Transverse colon (tissue), 4 donors: ENCODE measurements around the gene TMEM50B. TPM values are rescaled to one million over a fixed set of nuclear protein-coding genes. Genes with fewer than 3 reads are reported as not detected.
"Not testable (repeated sequence)": the region's sequence is repeated elsewhere in the genome, so short reads cannot be mapped to it uniquely, and the experiment has no call there.

ENCODE experiments used
- DNase-seq: peaks from one replicate; pipeline ENCODE4 v3.0.0-alpha.2; 2019
- H3K27ac ChIP-seq, 4 donors: fragments of 200-600 bp; sonication (generic); 2 replicates each; pipeline ENCODE4 v1.5.1; 2016 to 2018; ENCODE audit warnings: inconsistent platforms in 4 of 4
- H3K27me3 ChIP-seq: fragments of 200-600 bp; sonication (generic); 2 replicates; pipeline ENCODE4 v1.5.1; 2017; ENCODE audit warnings: inconsistent platforms
- H3K36me3 ChIP-seq, 4 donors: fragments of 200-600 bp; sonication (generic); 2 replicates each; pipeline ENCODE4 v1.5.1; 2017 to 2019; ENCODE audit warnings: inconsistent platforms in 4 of 4
- H3K4me1 ChIP-seq, 4 donors: fragments of 200-600 bp; sonication (generic); 2 replicates each; pipeline ENCODE4 v1.5.1; 2017 to 2020; ENCODE audit warnings: inconsistent platforms in 4 of 4
- H3K4me3 ChIP-seq, 4 donors: fragments of 200-600 bp; sonication (generic); 1 replicate in 1 of 4; 2 replicates in 3 of 4; pipeline versions ENCODE4 v1.5.1 to v1.6.1; 2017 to 2019; ENCODE audit warnings: inconsistent platforms in 4 of 4
- H3K9me3 ChIP-seq, 2 donors: fragments of 200-600 bp; sonication (generic); 2 replicates each; pipeline ENCODE4 v1.5.1; 2017 to 2019; ENCODE audit warnings: inconsistent platforms in 2 of 2
- CTCF ChIP-seq, 5 experiments: fragments of 200-600 bp in 3 of 5; fragments of 450-650 bp in 2 of 5; sonication (generic) in 3 of 5; IDR thresholded peaks; 1 replicate in 2 of 5; 2 replicates in 3 of 5; pipeline ENCODE4 v1.5.1; 2016 to 2017; ENCODE audit warnings: antibody characterized with exemption in 5 of 5, inconsistent platforms in 3 of 5, mild to moderate bottlenecking in 2 of 5, moderate library complexity in 1 of 5
- EP300 ChIP-seq: sonication (generic); formaldehyde crosslinking; IDR thresholded peaks from one replicate; pipeline ENCODE4 v1.6.1; 2017; ENCODE audit warnings: antibody characterized with exemption, low read depth
- POLR2A ChIP-seq: fragments of 450-650 bp; IDR thresholded peaks from one replicate; pipeline ENCODE4 v1.6.1; 2016; ENCODE audit warnings: antibody characterized with exemption, mild to moderate bottlenecking, moderate library complexity
- POLR2AphosphoS5 ChIP-seq, 3 donors: sonication (generic); formaldehyde crosslinking; IDR thresholded peaks; one replicate each; pipeline ENCODE4 v1.6.1; 2016; ENCODE audit warnings: antibody characterized with exemption in 3 of 3
- WGBS, 2 donors: methylation state at CpG; one replicate each; pipeline ENCODE4 v1.1.5; 2018; ENCODE audit warnings: low coverage in 1 of 2; 5-methylcytosine and 5-hydroxymethylcytosine counted together
- in situ Hi-C, 4 donors: fragments of 200-750 bp; cut with MboI; loops; one replicate each; pipeline versions ENCODE4 v1.15.0 to v1.15.1; 2017; ENCODE audit warnings: low sequenced_read_pairs in 3 of 4, low pct_ligation_motif_present in 1 of 4, low pct_unique_long_range_greater_than_20kb in 1 of 4
- intact Hi-C: fragments of 100-400 bp; cut with DNase I; formaldehyde crosslinking; loops from one replicate; pipeline ENCODE4 v1.15.1; 2023; ENCODE audit warnings: low total_unique reads
- total RNA-seq, 4 donors: library from RNA; depleted of rRNA; stranded (reverse); fragments of >200 nt; gene quantifications; one replicate each; pipeline ENCODE4 v1.1.0, GENCODE V29; 2016

TMEM50B gene
- total RNA-seq, 4 donors from 2014 or later, result 70.3 to 181 (median 105) TPM

GRCh38 chr21:33414068-33414467, 65.7 kb downstream of the TMEM50B start:
- TF ChIP-seq POLR2A (no peak), POLR2AphosphoS5 (IDR thresholded peaks at IDR 0.05) (no peak), EP300 (no peak), CTCF (IDR thresholded peaks at IDR 0.05) (no peak)
- Histone ChIP-seq H3K9me3 (no peaks in the 10 kb centered on the region), H3K4me3 (no peak overlapping the region), H3K4me1 (peaks cover 13 to 71% (median 32%) of the 10 kb centered on the region in 4 donors), H3K36me3 (peaks cover 0 to 7% (median 2%) of the 10 kb centered on the region in 4 donors), H3K27ac (peak overlapping the region in 3 of 4 donors; percentile 69 to 84 (median 74)), H3K27me3 (no peaks in the 10 kb centered on the region)
- 86 to 89% methylated on average over 4 to 14 of the region's 14 CpGs for WGBS, 2 donors
- DNase-seq, result no peak
- in situ Hi-C loops, result no loop called here
- intact Hi-C loops, result no loop called here

- Histone ChIP-seq H3K36me3 (peaks cover 0 to 7% (median 2%) of the 10 kb centered on the region in 4 donors), H3K27ac (peak overlapping the region; percentile 69 to 84 (median 74)), H3K27me3 (no peaks in the 10 kb centered on the region), H3K4me1 (peaks cover 13 to 61% (median 32%) of the 10 kb centered on the region in 4 donors), H3K9me3 (no peaks in the 10 kb centered on the region), H3K4me3 (no peak overlapping the region)
- DNase-seq, result peak; percentile 58
- in situ Hi-C loops, result no loop called here
- intact Hi-C loops, result no loop called here
- 22 to 63% methylated on average over 5 to 9 of the region's 9 CpGs for WGBS, 2 donors
- TF ChIP-seq EP300 (no peak), POLR2AphosphoS5 (IDR thresholded peaks at IDR 0.05) (peak in 1 of 3 donors; percentile 42)
Measured at GRCh38 chr21:33412832-33413519, 66.8 kb downstream of the TMEM50B start.

GRCh38 chr21:33412439-33412831, 67.3 kb downstream of the TMEM50B start:
- in situ Hi-C loops, result not testable (repeated sequence)

GRCh38 chr21:33411949-33412430, 67.8 kb downstream of the TMEM50B start:
- H3K27me3 ChIP-seq, result no peaks in the 10 kb centered on the region
- 27 to 41% methylated on average over 8 of the region's 8 CpGs for WGBS, 2 donors
- intact Hi-C loops (no loop called here), in situ Hi-C loops (no loop called here)
- no peaks in the 10 kb centered on the region for H3K9me3 ChIP-seq
- H3K4me1 ChIP-seq, result peaks cover 13 to 56% (median 30%) of the 10 kb centered on the region in 4 donors
- peaks cover 0 to 7% (median 2%) of the 10 kb centered on the region in 4 donors for H3K36me3 ChIP-seq
- DNase-seq, result peak; percentile 68
- peak overlapping the region; percentile 69 to 84 (median 74) for H3K27ac ChIP-seq
- TF ChIP-seq CTCF (IDR thresholded peaks at IDR 0.05) (no peak), EP300 (no peak), POLR2A (no peak), POLR2AphosphoS5 (IDR thresholded peaks at IDR 0.05) (peak in 1 of 3 donors; percentile 55)
- H3K4me3 ChIP-seq, result no peak overlapping the region

More at GRCh38 chr21:33412439-33412831, 67.3 kb downstream of the TMEM50B start:
- Histone ChIP-seq H3K27ac (peak overlapping the region; percentile 69 to 84 (median 74)), H3K4me1 (peaks cover 13 to 56% (median 32%) of the 10 kb centered on the region in 4 donors)
- H3K27me3 ChIP-seq, H3K36me3 ChIP-seq, DNase-seq, H3K4me3 ChIP-seq, H3K9me3 ChIP-seq, intact Hi-C loops: not testable (repeated sequence)
- 60 to 71% methylated on average over 8 to 12 of the region's 12 CpGs for WGBS, 2 donors

- Histone ChIP-seq H3K27me3 (no peaks in the 10 kb centered on the region), H3K9me3 (no peaks in the 10 kb centered on the region), H3K27ac (peak overlapping the region in 2 of 4 donors; percentile 30 to 98), H3K36me3 (no peaks in the 10 kb centered on the region), H3K4me1 (peaks cover 14 to 58% (median 32%) of the 10 kb centered on the region in 4 donors), H3K4me3 (no peak overlapping the region)
- TF ChIP-seq EP300 (no peak), POLR2A (no peak), CTCF (IDR thresholded peaks at IDR 0.05) (no peak), POLR2AphosphoS5 (IDR thresholded peaks at IDR 0.05) (no peak)
- in situ Hi-C loops (no loop called here), intact Hi-C loops (no loop called here)
- DNase-seq, result no peak
- WGBS, 2 donors, result 40 to 62% methylated on average over 4 to 5 of the region's 5 CpGs
Measured at GRCh38 chr21:33406493-33406892, 73.3 kb downstream of the TMEM50B start.
